AG09309 (cell line): ENCODE results near the gene MYLK.
"Not testable (repeated sequence)": the region's sequence is repeated elsewhere in the genome, so short reads cannot be mapped to it uniquely, and the experiment has no call there.

ENCODE experiments used
- DNase-seq: peaks from one replicate; pipeline ENCODE4 v3.0.0-alpha.2; 2010; ENCODE audit warnings: low read depth
- H3K4me3 ChIP-seq: 2 replicates; pipeline ENCODE4 v1.5.1; 2011; ENCODE audit warnings: mild to moderate bottlenecking, low read depth, low read length, moderate library complexity; ENCODE audit not compliant: control insufficient read depth
- CTCF ChIP-seq: IDR thresholded peaks from 2 replicates; pipeline ENCODE4 v1.5.1; 2011; ENCODE audit warnings: mild to moderate bottlenecking, low read depth, low read length, inconsistent platforms; ENCODE audit not compliant: insufficient read depth, control insufficient read depth; ENCODE audit errors: missing control alignments

The MYLK gene

GRCh38 chr3:123739106-123739505 is 145.0 kb downstream of the MYLK start:
- no peak overlapping the region for H3K4me3 ChIP-seq
- DNase-seq = no peak
- TF ChIP-seq CTCF = no peak

- DNase-seq, H3K4me3 ChIP-seq: not testable (repeated sequence)
Measured at GRCh38 chr3:123738522-123738921, 145.6 kb downstream of the MYLK start.

- H3K4me3 ChIP-seq = no peak overlapping the region
- DNase-seq = no peak
- TF ChIP-seq CTCF = no peak
Measured at GRCh38 chr3:123737168-123737567, 147.0 kb downstream of the MYLK start.

- H3K4me3 ChIP-seq = no peak overlapping the region
- no peak for DNase-seq
- no peak for TF ChIP-seq CTCF
Measured at GRCh38 chr3:123735456-123735855, 148.7 kb downstream of the MYLK start.

- H3K4me3 ChIP-seq = no peak overlapping the region
- DNase-seq = no peak
- TF ChIP-seq CTCF = no peak
Measured at GRCh38 chr3:123734527-123734902, 149.6 kb downstream of the MYLK start.

GRCh38 chr3:123733805-123734526 is 150.2 kb downstream of the MYLK start:
- DNase-seq = peak; percentile 71
- TF ChIP-seq CTCF = no peak
- H3K4me3 ChIP-seq = no peak overlapping the region

GRCh38 chr3:123733341-123733740 is 150.8 kb downstream of the MYLK start:
- H3K4me3 ChIP-seq = no peak overlapping the region
- no peak for TF ChIP-seq CTCF
- DNase-seq = no peak
